Osteocyte (in vitro differentiated cells): ENCODE results near the gene IL18. TPM values are rescaled to one million over a fixed set of nuclear protein-coding genes. Genes with fewer than 3 reads are reported as not detected.

Experiments
- DNase-seq: peaks from one replicate; pipeline ENCODE4 v3.0.0; 2021; ENCODE audit warnings: mixed read lengths; ENCODE audit not compliant: unreplicated experiment; ENCODE audit errors: extremely low spot score
- H3K27ac Mint-ChIP-seq: one replicate; pipeline ENCODE4 v1.8.0; 2021; ENCODE audit warnings: mild to moderate bottlenecking, mixed read lengths; ENCODE audit not compliant: unreplicated experiment
- H3K27me3 Mint-ChIP-seq: one replicate; pipeline ENCODE4 v1.8.0; 2021; ENCODE audit warnings: mixed read lengths; ENCODE audit not compliant: unreplicated experiment
- H3K36me3 Mint-ChIP-seq: one replicate; pipeline ENCODE4 v1.8.0; 2021; ENCODE audit warnings: mixed read lengths; ENCODE audit not compliant: unreplicated experiment
- H3K4me1 Mint-ChIP-seq: one replicate; pipeline ENCODE4 v1.8.0; 2021; ENCODE audit warnings: mixed read lengths; ENCODE audit not compliant: unreplicated experiment
- H3K4me3 Mint-ChIP-seq: one replicate; pipeline ENCODE4 v1.8.0; 2021; ENCODE audit warnings: mild to moderate bottlenecking, moderate library complexity, mixed read lengths; ENCODE audit not compliant: unreplicated experiment
- H3K9me3 Mint-ChIP-seq: one replicate; pipeline ENCODE4 v1.8.0; 2021; ENCODE audit warnings: mixed read lengths; ENCODE audit not compliant: unreplicated experiment
- long read RNA-seq: library from polyadenylated mRNA; unstranded; transcript quantifications from one replicate; pipeline ENCODE4 v2.0.0, GENCODE V29; 2021
- total RNA-seq: library from RNA; stranded (reverse); gene quantifications from 2 replicates; pipeline ENCODE4 v1.2.1, GENCODE V29; 2021
- TF ChIP-seq, protein P1 (sequence below): fragments of 200-600 bp; sonication (generic); IDR thresholded peaks from 2 replicates; pipeline ENCODE4 v1.5.0; 2021; ENCODE audit warnings: antibody characterized with exemption, mild to moderate bottlenecking, moderate library complexity

The IL18 gene
- 0.59 and 0.68 TPM in 2 replicates for total RNA-seq
- long read RNA-seq, partial matches to known transcripts = 0 of 1 reads
- long read RNA-seq, other reads (novel, unspliced or antisense) = 0 of 1 reads

DNA sequence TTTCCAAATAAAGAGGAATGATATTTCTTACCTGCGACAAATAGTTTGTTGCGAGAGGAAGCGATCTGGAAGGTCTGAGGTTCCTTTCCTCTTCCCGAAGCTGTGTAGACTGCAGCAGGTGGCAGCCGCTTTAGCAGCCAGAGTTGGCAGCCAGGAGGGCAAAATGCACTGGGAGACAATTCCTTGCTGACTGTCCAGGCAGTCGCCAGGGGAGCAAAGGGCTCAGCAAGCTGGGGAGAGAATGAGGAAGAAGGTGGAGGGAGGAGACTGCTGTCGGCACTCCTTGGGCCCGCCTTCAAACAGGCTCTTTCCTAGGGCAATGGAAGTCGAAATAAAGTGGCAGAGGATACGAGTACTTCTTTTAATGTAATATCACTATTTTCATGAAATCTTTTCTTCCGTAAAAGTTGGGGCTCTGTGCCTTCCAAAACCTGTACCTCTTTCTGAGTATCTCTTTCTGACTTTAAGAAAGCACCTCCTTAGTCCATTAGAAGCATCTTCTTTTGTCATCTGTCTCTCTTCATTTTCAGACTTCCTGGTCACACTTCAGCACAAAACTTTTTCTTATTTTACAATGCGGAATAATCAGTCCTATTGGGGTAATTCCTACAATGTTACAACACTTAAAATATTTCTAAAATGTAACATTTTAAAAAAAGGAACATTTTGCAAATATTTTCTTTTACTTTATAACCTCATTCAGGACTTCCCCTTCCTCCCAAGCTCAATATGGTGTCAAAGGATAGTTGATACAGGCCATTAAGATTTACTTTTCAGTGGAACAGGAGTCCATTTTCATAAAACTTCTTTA lies at the start of gene IL18:
Gene IL18, minus strand, starts transcription at position 220 of the 811 bp plus-strand sequence. CDS start 9,041 bp downstream, outside the sequence.
- no peaks in the 10 kb centered on the region for H3K9me3 Mint-ChIP-seq
- H3K4me1 Mint-ChIP-seq = peaks cover 38% of the 10 kb centered on the region
- H3K27me3 Mint-ChIP-seq = no peaks in the 10 kb centered on the region
- peak within 1 kb of the TSS; percentile 53 for H3K4me3 Mint-ChIP-seq
- peak within 1 kb of the TSS; percentile 68 for H3K27ac Mint-ChIP-seq
- DNase-seq = no peak
- no peaks in the 10 kb centered on the region for H3K36me3 Mint-ChIP-seq
- TF ChIP-seq, protein P1, sequence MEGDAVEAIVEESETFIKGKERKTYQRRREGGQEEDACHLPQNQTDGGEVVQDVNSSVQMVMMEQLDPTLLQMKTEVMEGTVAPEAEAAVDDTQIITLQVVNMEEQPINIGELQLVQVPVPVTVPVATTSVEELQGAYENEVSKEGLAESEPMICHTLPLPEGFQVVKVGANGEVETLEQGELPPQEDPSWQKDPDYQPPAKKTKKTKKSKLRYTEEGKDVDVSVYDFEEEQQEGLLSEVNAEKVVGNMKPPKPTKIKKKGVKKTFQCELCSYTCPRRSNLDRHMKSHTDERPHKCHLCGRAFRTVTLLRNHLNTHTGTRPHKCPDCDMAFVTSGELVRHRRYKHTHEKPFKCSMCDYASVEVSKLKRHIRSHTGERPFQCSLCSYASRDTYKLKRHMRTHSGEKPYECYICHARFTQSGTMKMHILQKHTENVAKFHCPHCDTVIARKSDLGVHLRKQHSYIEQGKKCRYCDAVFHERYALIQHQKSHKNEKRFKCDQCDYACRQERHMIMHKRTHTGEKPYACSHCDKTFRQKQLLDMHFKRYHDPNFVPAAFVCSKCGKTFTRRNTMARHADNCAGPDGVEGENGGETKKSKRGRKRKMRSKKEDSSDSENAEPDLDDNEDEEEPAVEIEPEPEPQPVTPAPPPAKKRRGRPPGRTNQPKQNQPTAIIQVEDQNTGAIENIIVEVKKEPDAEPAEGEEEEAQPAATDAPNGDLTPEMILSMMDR = no peak

DNA sequence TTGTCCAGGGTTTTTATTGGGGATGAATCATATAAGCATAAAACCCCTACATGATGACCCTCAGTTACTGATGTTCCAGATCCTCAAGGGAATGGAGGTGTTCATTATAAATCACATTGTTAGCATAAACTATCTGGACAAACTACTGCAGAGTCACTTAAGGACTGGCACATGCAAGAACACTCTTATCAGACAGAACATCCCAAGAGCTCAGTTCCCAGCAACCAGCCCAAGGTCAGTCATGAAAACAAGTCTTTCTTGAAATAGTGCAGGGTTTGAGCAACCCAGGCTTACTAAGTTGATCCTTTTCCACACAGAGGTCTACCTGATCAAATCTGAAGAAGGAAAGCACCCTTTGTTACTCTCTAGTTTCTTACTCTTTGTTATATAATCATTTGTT lies 48.8 kb upstream of the IL18 start:
- no peaks in the 10 kb centered on the region for H3K9me3 Mint-ChIP-seq
- H3K36me3 Mint-ChIP-seq = no peaks in the 10 kb centered on the region
- TF ChIP-seq, protein P1 = no peak
- no peak overlapping the region for H3K27ac Mint-ChIP-seq
- H3K27me3 Mint-ChIP-seq = peaks cover 42% of the 10 kb centered on the region
- DNase-seq = no peak
- no peak overlapping the region for H3K4me3 Mint-ChIP-seq
- H3K4me1 Mint-ChIP-seq = peaks cover 8% of the 10 kb centered on the region

DNA sequence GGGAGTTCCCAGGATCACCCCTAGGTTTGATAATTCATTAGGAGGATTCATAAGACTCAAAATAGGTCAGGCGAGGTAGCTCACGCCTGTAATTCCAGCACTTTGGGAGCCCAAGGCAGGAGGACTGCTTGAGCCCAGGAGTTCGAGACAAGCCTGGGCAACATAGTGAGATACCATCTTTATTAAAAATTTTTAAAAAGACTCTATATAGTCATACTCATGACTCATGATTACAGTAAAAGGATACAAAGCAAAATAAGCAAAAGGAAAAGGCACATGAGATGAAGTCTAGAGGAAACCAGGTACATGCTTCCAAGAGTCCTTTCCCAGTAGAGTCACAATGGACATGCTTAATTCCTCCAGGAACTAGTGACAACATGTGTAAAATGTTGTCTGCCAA lies 48.4 kb upstream of the IL18 start:
- H3K9me3 Mint-ChIP-seq = no peaks in the 10 kb centered on the region
- H3K4me1 Mint-ChIP-seq = peaks cover 8% of the 10 kb centered on the region
- no peaks in the 10 kb centered on the region for H3K36me3 Mint-ChIP-seq
- no peak overlapping the region for H3K4me3 Mint-ChIP-seq
- peaks cover 46% of the 10 kb centered on the region for H3K27me3 Mint-ChIP-seq
- no peak overlapping the region for H3K27ac Mint-ChIP-seq
- no peak for DNase-seq
- TF ChIP-seq, protein P1 = no peak

DNA sequence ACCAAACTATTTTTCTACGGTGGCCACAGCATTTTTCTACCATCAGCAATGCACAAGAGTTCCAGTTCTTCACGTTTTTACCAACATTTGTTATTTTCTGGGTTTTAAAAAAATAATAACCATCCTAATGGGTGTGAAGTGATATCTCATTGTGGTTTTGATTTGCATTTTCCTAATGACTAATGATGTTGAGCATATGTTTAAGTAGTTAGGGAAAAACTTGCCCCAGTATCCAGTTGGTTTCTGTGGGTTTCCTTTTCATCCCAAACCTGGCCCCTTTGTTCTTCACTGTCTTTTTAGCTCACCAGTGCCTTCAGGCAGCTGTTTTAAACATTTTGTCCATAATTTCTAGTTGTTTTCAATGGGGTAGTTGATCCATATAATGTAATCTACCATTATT lies 47.6 kb upstream of the IL18 start:
- TF ChIP-seq, protein P1 = no peak
- H3K9me3 Mint-ChIP-seq = no peaks in the 10 kb centered on the region
- H3K27ac Mint-ChIP-seq = no peak overlapping the region
- peaks cover 5% of the 10 kb centered on the region for H3K4me1 Mint-ChIP-seq
- peaks cover 2% of the 10 kb centered on the region for H3K36me3 Mint-ChIP-seq
- peaks cover 51% of the 10 kb centered on the region for H3K27me3 Mint-ChIP-seq
- H3K4me3 Mint-ChIP-seq = no peak overlapping the region
- no peak for DNase-seq

DNA sequence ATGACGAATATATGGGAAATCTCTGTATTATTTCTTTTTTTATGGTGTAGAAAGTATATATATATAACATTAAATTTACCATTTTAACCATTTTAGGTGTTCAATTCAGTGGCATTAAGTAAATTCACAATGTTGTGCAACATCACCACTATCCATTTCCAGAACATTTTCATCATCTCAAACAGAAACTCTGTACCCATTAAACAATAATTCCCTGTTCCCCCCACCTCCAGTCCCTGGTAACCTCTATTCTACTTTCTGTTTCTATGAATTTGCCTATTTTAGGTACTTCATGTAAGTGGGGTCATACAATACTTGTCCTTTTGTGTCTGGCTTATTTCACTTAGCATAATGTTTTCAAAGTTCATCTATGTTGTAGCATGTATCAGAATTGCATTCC lies 47.0 kb upstream of the IL18 start:
- Mint-ChIP-seq H3K9me3 (no peaks in the 10 kb centered on the region), H3K4me1 (no peaks in the 10 kb centered on the region), H3K36me3 (peaks cover 2% of the 10 kb centered on the region), H3K27me3 (peaks cover 52% of the 10 kb centered on the region), H3K27ac (no peak overlapping the region), H3K4me3 (no peak overlapping the region)
- DNase-seq = no peak
- TF ChIP-seq, protein P1 = no peak
